ENCODE results near the gene SPATA3.
A peak's percentile ranks its signal among the peaks of the same experiment; 100 is the strongest.
"Not testable (repeated sequence)": the region's sequence is repeated elsewhere in the genome, so short reads cannot be mapped to it uniquely, and the experiment has no call there.

Gene SPATA3

DNA sequence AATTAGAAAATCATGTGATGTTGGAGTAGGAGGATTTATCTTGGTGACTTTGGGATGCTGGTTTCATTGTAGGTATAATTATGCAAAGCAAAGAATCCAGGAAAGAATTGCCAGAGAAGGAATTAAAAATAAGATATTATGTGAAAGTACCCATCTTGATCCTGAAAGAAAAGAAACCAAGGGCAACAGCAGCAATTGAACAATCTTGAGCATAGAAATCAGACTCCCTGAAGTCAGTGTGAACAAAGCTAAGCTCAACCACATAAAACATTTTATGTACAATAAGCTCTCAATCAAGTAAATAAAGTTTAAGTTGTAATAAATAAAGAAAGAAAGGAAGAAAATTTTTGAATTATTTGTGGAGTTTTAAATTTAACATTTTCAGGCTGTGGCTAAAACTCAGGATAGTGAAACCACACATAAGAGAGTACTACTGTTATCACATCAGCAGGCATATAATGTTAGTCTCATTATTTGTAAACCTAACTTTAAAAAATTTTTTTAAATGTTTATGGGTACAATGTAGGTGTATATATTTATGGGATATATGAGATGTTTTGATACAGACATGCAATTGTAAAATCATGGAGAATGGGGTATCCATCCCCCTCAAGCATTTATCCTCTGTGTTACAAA, 38.0 kb upstream of the SPATA3 start:
- peaks cover 11% of the 10 kb centered on the region for H3K4me1 ChIP-seq (ENCODE audit: insufficient read depth, low read length)
- no peaks in the 10 kb centered on the region for H3K9me3 ChIP-seq (ENCODE audit: low read length)
- no peak overlapping the region for H2AFZ ChIP-seq (ENCODE audit: low read depth, low read length)
- H3K36me3 ChIP-seq (ENCODE audit: insufficient read depth, low read length) = no peaks in the 10 kb centered on the region
- peaks cover 35% of the 10 kb centered on the region for H3K27me3 ChIP-seq (ENCODE audit: insufficient read depth, low read length)
- H3K4me3 ChIP-seq (ENCODE audit: low read length) = peak overlapping the region; percentile 27

- Histone ChIP-seq H2AFZ (ENCODE audit: low read depth, low read length) (no peak overlapping the region), H3K4me1 (ENCODE audit: insufficient read depth, low read length) (peaks cover 11% of the 10 kb centered on the region), H3K27me3 (ENCODE audit: insufficient read depth, low read length) (peaks cover 32% of the 10 kb centered on the region), H3K4me3 (ENCODE audit: low read length) (no peak overlapping the region), H3K36me3 (ENCODE audit: insufficient read depth, low read length) (no peaks in the 10 kb centered on the region), H3K9me3 (ENCODE audit: low read length) (no peaks in the 10 kb centered on the region)
Observed at GRCh38 chr2:230958820-230959756, 36.8 kb upstream of the SPATA3 start.

DNA sequence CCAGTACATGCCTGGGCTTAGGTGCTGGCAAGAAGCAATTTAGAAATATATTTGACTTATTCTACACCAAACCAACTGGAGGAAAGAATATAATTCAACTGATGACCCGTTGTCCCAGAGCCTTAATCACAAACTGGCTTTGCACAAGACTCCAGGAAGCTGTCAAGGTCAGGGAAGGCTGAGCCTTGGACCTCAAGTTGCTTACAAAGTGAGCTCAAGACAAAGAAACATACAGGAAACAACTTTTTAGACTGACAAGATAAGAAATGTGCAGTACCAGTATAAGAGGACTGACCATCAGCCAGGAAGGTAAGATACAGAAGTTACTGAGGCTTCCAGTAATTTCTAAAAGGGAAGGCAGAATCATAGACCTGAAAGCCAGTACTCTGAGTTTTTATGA, 35.9 kb upstream of the SPATA3 start:
- Histone ChIP-seq H3K36me3 (ENCODE audit: insufficient read depth, low read length) (no peaks in the 10 kb centered on the region), H3K4me1 (ENCODE audit: insufficient read depth, low read length) (peaks cover 11% of the 10 kb centered on the region), H3K4me3 (ENCODE audit: low read length) (no peak overlapping the region)

GRCh38 chr2:230961091-230961491, 34.8 kb upstream of the SPATA3 start:
- no peaks in the 10 kb centered on the region for H3K9me3 ChIP-seq (ENCODE audit: low read length)
- no peaks in the 10 kb centered on the region for H3K36me3 ChIP-seq (ENCODE audit: insufficient read depth, low read length)
- peaks cover 22% of the 10 kb centered on the region for H3K27me3 ChIP-seq (ENCODE audit: insufficient read depth, low read length)
- H3K4me1 ChIP-seq (ENCODE audit: insufficient read depth, low read length) = peaks cover 11% of the 10 kb centered on the region
- no peak overlapping the region for H2AFZ ChIP-seq (ENCODE audit: low read depth, low read length)
- no peak overlapping the region for H3K4me3 ChIP-seq (ENCODE audit: low read length)

More for the DNA sequence above, 35.9 kb upstream of the SPATA3 start:
- H3K27me3 ChIP-seq (ENCODE audit: insufficient read depth, low read length) = peaks cover 30% of the 10 kb centered on the region
- H2AFZ ChIP-seq (ENCODE audit: low read depth, low read length) = no peak overlapping the region
- H3K9me3 ChIP-seq (ENCODE audit: low read length) = no peaks in the 10 kb centered on the region

- no peak overlapping the region for H3K4me3 ChIP-seq (ENCODE audit: low read length)
- no peaks in the 10 kb centered on the region for H3K36me3 ChIP-seq (ENCODE audit: insufficient read depth, low read length)
- H3K9me3 ChIP-seq (ENCODE audit: low read length) = no peaks in the 10 kb centered on the region
- no peaks in the 10 kb centered on the region for H3K4me1 ChIP-seq (ENCODE audit: insufficient read depth, low read length)
- H2AFZ ChIP-seq (ENCODE audit: low read depth, low read length) = no peak overlapping the region
- H3K27me3 ChIP-seq (ENCODE audit: insufficient read depth, low read length) = no peaks in the 10 kb centered on the region
Observed at GRCh38 chr2:230964136-230964730, 31.7 kb upstream of the SPATA3 start.

- H3K9me3 ChIP-seq (ENCODE audit: low read length) = no peaks in the 10 kb centered on the region
- no peak overlapping the region for H2AFZ ChIP-seq (ENCODE audit: low read depth, low read length)
- H3K36me3 ChIP-seq (ENCODE audit: insufficient read depth, low read length) = no peaks in the 10 kb centered on the region
- no peaks in the 10 kb centered on the region for H3K27me3 ChIP-seq (ENCODE audit: insufficient read depth, low read length)
- H3K4me3 ChIP-seq (ENCODE audit: low read length) = no peak overlapping the region
- no peaks in the 10 kb centered on the region for H3K4me1 ChIP-seq (ENCODE audit: insufficient read depth, low read length)
Observed at GRCh38 chr2:230967113-230967512, 28.8 kb upstream of the SPATA3 start.

DNA sequence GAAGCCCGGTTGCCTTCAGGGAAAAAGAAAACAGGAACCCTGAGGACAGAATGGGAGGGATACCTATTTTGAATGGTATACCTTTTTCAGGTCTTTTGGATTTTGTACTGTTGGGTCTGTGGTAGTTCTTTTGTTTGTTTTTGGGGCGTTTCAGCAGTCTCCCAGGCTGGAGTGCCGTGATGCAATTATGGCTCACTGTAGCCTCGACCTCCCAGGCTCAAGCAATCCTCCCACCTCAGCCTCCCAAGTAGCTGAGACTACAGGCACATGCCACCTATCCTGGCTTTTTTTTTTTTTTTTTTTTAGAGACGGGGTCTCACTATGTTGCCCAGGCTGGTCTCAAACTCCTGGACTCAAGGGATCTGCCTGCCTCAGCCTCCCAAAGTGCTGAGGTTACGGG, 27.6 kb upstream of the SPATA3 start:
- H3K27me3 ChIP-seq (ENCODE audit: insufficient read depth, low read length); H3K4me3 ChIP-seq (ENCODE audit: low read length); H2AFZ ChIP-seq (ENCODE audit: low read depth, low read length); H3K9me3 ChIP-seq (ENCODE audit: low read length); H3K4me1 ChIP-seq (ENCODE audit: insufficient read depth, low read length); H3K36me3 ChIP-seq (ENCODE audit: insufficient read depth, low read length): not testable (repeated sequence)

- H3K27me3 ChIP-seq (ENCODE audit: insufficient read depth, low read length) = no peaks in the 10 kb centered on the region
- H3K36me3 ChIP-seq (ENCODE audit: insufficient read depth, low read length) = no peaks in the 10 kb centered on the region
- no peak overlapping the region for H2AFZ ChIP-seq (ENCODE audit: low read depth, low read length)
- peaks cover 2% of the 10 kb centered on the region for H3K9me3 ChIP-seq (ENCODE audit: low read length)
- no peak overlapping the region for H3K4me3 ChIP-seq (ENCODE audit: low read length)
- H3K4me1 ChIP-seq (ENCODE audit: insufficient read depth, low read length) = no peaks in the 10 kb centered on the region
Observed at GRCh38 chr2:230968921-230969658, 26.8 kb upstream of the SPATA3 start.

GRCh38 chr2:230969659-230970015, 26.3 kb upstream of the SPATA3 start:
- Histone ChIP-seq H3K9me3 (ENCODE audit: low read length) (peaks cover 2% of the 10 kb centered on the region), H3K27me3 (ENCODE audit: insufficient read depth, low read length) (no peaks in the 10 kb centered on the region), H3K4me3 (ENCODE audit: low read length) (no peak overlapping the region), H2AFZ (ENCODE audit: low read depth, low read length) (no peak overlapping the region), H3K36me3 (ENCODE audit: insufficient read depth, low read length) (no peaks in the 10 kb centered on the region), H3K4me1 (ENCODE audit: insufficient read depth, low read length) (no peaks in the 10 kb centered on the region)

GRCh38 chr2:230972046-230972445, 23.9 kb upstream of the SPATA3 start:
- Histone ChIP-seq H3K4me1 (ENCODE audit: insufficient read depth, low read length) (peaks cover 9% of the 10 kb centered on the region), H3K4me3 (ENCODE audit: low read length) (no peak overlapping the region), H3K36me3 (ENCODE audit: insufficient read depth, low read length) (no peaks in the 10 kb centered on the region), H2AFZ (ENCODE audit: low read depth, low read length) (no peak overlapping the region), H3K27me3 (ENCODE audit: insufficient read depth, low read length) (no peaks in the 10 kb centered on the region), H3K9me3 (ENCODE audit: low read length) (peaks cover 2% of the 10 kb centered on the region)

DNA sequence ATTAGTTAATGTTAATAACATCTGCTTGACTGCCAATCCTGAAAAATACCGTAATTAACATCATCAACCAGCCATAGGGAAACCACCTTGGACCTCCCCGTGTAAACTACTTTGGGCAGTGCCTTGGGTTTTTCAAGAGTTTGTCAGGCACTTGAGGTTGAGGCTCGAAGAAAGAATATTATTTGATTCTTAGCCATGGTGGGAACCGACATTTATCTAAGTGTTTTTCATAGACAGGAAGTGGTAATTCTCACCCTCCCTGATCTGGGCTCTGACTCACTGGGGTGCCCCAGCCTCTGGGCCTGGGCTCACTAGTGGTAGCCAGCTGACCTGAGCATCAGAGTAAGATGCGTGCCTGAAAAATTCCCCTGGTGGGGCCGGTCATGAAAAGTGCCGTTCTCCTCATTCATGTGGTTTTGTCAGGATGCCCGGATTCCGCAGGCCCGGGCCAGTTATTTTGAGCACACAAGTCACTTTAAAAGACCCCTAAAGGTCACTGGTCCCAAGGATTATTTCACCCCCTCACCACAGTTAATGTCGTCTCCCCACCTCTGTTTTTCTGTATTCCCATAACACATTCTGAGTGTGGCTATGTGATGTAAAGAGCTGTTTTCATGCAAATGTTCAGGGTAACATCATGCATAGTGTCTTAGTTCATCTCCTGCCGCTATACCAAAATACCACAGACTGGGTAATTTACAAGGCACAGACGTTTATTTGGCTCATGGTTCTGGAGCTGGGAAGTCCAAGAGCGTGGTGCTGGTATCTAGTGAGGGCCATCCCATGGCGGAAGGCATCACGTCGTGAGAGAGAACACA, 21.6 kb upstream of the SPATA3 start:
- Histone ChIP-seq H3K36me3 (ENCODE audit: insufficient read depth, low read length) (no peaks in the 10 kb centered on the region), H3K27me3 (ENCODE audit: insufficient read depth, low read length) (no peaks in the 10 kb centered on the region), H3K4me1 (ENCODE audit: insufficient read depth, low read length) (peaks cover 14% of the 10 kb centered on the region), H3K9me3 (ENCODE audit: low read length) (peaks cover 2% of the 10 kb centered on the region), H3K4me3 (ENCODE audit: low read length) (no peak overlapping the region), H2AFZ (ENCODE audit: low read depth, low read length) (no peak overlapping the region)

DNA sequence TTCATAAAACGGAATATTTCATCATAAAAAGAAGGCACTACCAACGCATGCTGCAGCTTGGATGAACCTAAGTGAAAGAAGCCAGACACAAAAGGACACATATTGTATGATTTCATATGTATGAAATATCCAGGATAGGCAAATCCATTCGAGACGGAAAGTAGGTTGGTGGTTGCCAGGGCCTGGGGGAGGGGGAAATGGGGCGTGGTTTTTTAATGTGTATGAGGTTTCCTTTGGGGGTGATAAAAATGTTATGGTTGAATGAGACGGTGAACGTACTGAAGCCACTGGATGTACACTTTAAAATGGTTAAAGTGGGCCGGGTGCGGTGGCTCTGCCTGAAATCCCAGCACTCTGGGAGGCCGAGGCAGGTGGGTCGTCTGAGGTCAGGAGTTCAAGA, 20.0 kb upstream of the SPATA3 start:
- Histone ChIP-seq H3K4me1 (ENCODE audit: insufficient read depth, low read length) (peaks cover 14% of the 10 kb centered on the region), H3K27me3 (ENCODE audit: insufficient read depth, low read length) (no peaks in the 10 kb centered on the region), H3K9me3 (ENCODE audit: low read length) (peaks cover 2% of the 10 kb centered on the region), H3K36me3 (ENCODE audit: insufficient read depth, low read length) (no peaks in the 10 kb centered on the region), H2AFZ (ENCODE audit: low read depth, low read length) (no peak overlapping the region), H3K4me3 (ENCODE audit: low read length) (no peak overlapping the region)
